Measurements from ENCODE around the gene TMA7. TPM values are rescaled to one million over a fixed set of nuclear protein-coding genes. Genes with fewer than 3 reads are reported as not detected.

Gene TMA7
- total RNA-seq, 2 experiments from 2014 or later, result 250 to 313 TPM

GRCh38 chr3:48492461-48493202 lies 52.6 kb downstream of the TMA7 start:
- Histone ChIP-seq H3K79me2 (ENCODE audit: insufficient read depth, low read depth, low read length) (no peaks in the 10 kb centered on the region), H3K36me3 (ENCODE audit: insufficient read depth, low read length) (no peaks in the 10 kb centered on the region), H3K27ac (ENCODE audit: low read depth, low read length, poor library complexity, severe bottlenecking) (peak overlapping the region; percentile 52), H4K20me1 (ENCODE audit: insufficient read depth, low read length) (no peaks in the 10 kb centered on the region), H2AFZ (ENCODE audit: low read length) (peak overlapping the region; percentile 98), H3K4me3 (ENCODE audit: low read depth, low read length, poor library complexity, severe bottlenecking) (peak overlapping the region; percentile 27), H3K4me1 (ENCODE audit: insufficient read depth, low read length, poor library complexity, severe bottlenecking) (peaks cover 16% of the 10 kb centered on the region), H3K4me2 (ENCODE audit: low read length) (peak overlapping the region; percentile 55), H3K9me3 (ENCODE audit: low read length) (no peaks in the 10 kb centered on the region), H3K9me2 (ENCODE audit: insufficient read depth, low read length) (no peaks in the 10 kb centered on the region)
- no peak for TF ChIP-seq EZH2phosphoT487 (IDR thresholded peaks at IDR 0.05; ENCODE audit: borderline replicate concordance, low read depth, low read length)
- no peak for TF ChIP-seq CTCF (conservative IDR thresholded peaks at IDR 0.05; ENCODE audit: low read length)
- CTCF ChIA-PET (ENCODE audit: unreplicated experiment), result no interaction called here
- POLR2A ChIA-PET, result interaction anchor here (0.6 to 1.0 kb wide), 2 partner anchors 10 to 20 kb away, joined by 3 read pairs; no protein-coding TSS in a partner anchor
- DNase-seq (ENCODE audit: low spot score), result peak; percentile 77
- intact Hi-C loops (cut with micrococcal nuclease; ENCODE audit: unreplicated experiment), result loop anchor here (1.0 kb wide), 1 partner anchor 19 kb away; no protein-coding TSS in a partner anchor
- no TSS peak for BruUV-seq (replicated peaks)

- ChIA-PET POLR2A (interaction anchor here (0.7 kb wide), 1 partner anchor 230 kb away, joined by 3 read pairs; no protein-coding TSS in a partner anchor), CTCF (ENCODE audit: unreplicated experiment) (no interaction called here)
- Histone ChIP-seq H3K36me3 (ENCODE audit: insufficient read depth, low read length) (no peaks in the 10 kb centered on the region), H3K4me3 (ENCODE audit: low read depth, low read length, poor library complexity, severe bottlenecking) (no peak overlapping the region), H3K4me1 (ENCODE audit: insufficient read depth, low read length, poor library complexity, severe bottlenecking) (peaks cover 16% of the 10 kb centered on the region), H3K4me2 (ENCODE audit: low read length) (peak overlapping the region; percentile 55), H4K20me1 (ENCODE audit: insufficient read depth, low read length) (no peaks in the 10 kb centered on the region), H2AFZ (ENCODE audit: low read length) (peak overlapping the region; percentile 98), H3K79me2 (ENCODE audit: insufficient read depth, low read depth, low read length) (no peaks in the 10 kb centered on the region), H3K9me2 (ENCODE audit: insufficient read depth, low read length) (no peaks in the 10 kb centered on the region), H3K27ac (ENCODE audit: low read depth, low read length, poor library complexity, severe bottlenecking) (peak overlapping the region; percentile 52), H3K9me3 (ENCODE audit: low read length) (no peaks in the 10 kb centered on the region)
- TF ChIP-seq EZH2phosphoT487 (IDR thresholded peaks at IDR 0.05; ENCODE audit: borderline replicate concordance, low read depth, low read length), result no peak
- no peak for TF ChIP-seq CTCF (conservative IDR thresholded peaks at IDR 0.05; ENCODE audit: low read length)
- no TSS peak for BruUV-seq (replicated peaks)
- intact Hi-C loops (cut with micrococcal nuclease; ENCODE audit: unreplicated experiment), result no loop called here
- DNase-seq (ENCODE audit: low spot score), result no peak
Measured at GRCh38 chr3:48493203-48493501, 53.1 kb downstream of the TMA7 start.

Other genes with a start within 250 kb of the TMA7 start
- 18.2 and 34.6 TPM in 2 replicates for gene CAMP, start 216.8 kb upstream of the TMA7 start, total RNA-seq (2014; rRNA removed; shearing (Covaris generic))
- 33.6 and 56.8 TPM in 2 replicates for gene CAMP, start 216.8 kb upstream of the TMA7 start, total RNA-seq (2022)
- gene ZNF589, start 199.2 kb upstream of the TMA7 start, total RNA-seq (2014; rRNA removed; shearing (Covaris generic)), result 61.4 and 62.4 TPM in 2 replicates
- 82.0 and 83.5 TPM in 2 replicates for gene ZNF589, start 199.2 kb upstream of the TMA7 start, total RNA-seq (2022)
- gene NME6, start 138.9 kb upstream of the TMA7 start, total RNA-seq (2014; rRNA removed; shearing (Covaris generic)), result 29.0 and 35.2 TPM in 2 replicates
- gene NME6, start 138.9 kb upstream of the TMA7 start, total RNA-seq (2022), result 33.1 and 33.5 TPM in 2 replicates
- gene SPINK8, start 106.6 kb upstream of the TMA7 start, total RNA-seq (2014; rRNA removed; shearing (Covaris generic)), result not detected in 2 replicates
- gene SPINK8, start 106.6 kb upstream of the TMA7 start, total RNA-seq (2022), result not detected in 2 replicates
- 0.28 and 0.50 TPM in 2 replicates for gene FBXW12, start 68.0 kb upstream of the TMA7 start, total RNA-seq (2014; rRNA removed; shearing (Covaris generic))
- gene FBXW12, start 68.0 kb upstream of the TMA7 start, total RNA-seq (2022), result 0.37 and 0.44 TPM in 2 replicates
- 4.4 and 14.9 TPM in 2 replicates for gene PLXNB1, start 10.2 kb upstream of the TMA7 start, total RNA-seq (2014; rRNA removed; shearing (Covaris generic))
- gene PLXNB1, start 10.2 kb upstream of the TMA7 start, total RNA-seq (2022), result 6.4 and 7.7 TPM in 2 replicates
- 22.0 and 23.0 TPM in 2 replicates for gene CCDC51, start 138 bp upstream of the TMA7 start, total RNA-seq (2014; rRNA removed; shearing (Covaris generic))
- gene CCDC51, start 138 bp upstream of the TMA7 start, total RNA-seq (2022), result 21.2 and 24.9 TPM in 2 replicates
- 16.3 and 16.8 TPM in 2 replicates for gene ATRIP, start 6.5 kb downstream of the TMA7 start, total RNA-seq (2014; rRNA removed; shearing (Covaris generic))
- gene ATRIP, start 6.5 kb downstream of the TMA7 start, total RNA-seq (2022), result 20.3 and 24.5 TPM in 2 replicates
- gene SHISA5, start 63.9 kb downstream of the TMA7 start, total RNA-seq (2014; rRNA removed; shearing (Covaris generic)), result 80.5 and 102 TPM in 2 replicates
- 97.1 and 97.3 TPM in 2 replicates for gene SHISA5, start 63.9 kb downstream of the TMA7 start, total RNA-seq (2022)
- gene PFKFB4, start 116.5 kb downstream of the TMA7 start, total RNA-seq (2014; rRNA removed; shearing (Covaris generic)), result 3.8 and 5.0 TPM in 2 replicates
- 10.8 and 29.0 TPM in 2 replicates for gene PFKFB4, start 116.5 kb downstream of the TMA7 start, total RNA-seq (2022)
- gene UCN2, start 123.5 kb downstream of the TMA7 start, total RNA-seq (2014; rRNA removed; shearing (Covaris generic)), result 0.16 TPM in 1 of 2 replicates, not detected in the other
- not detected in 2 replicates for gene UCN2, start 123.5 kb downstream of the TMA7 start, total RNA-seq (2022)
- 4.1 and 7.9 TPM in 2 replicates for gene COL7A1, start 155.1 kb downstream of the TMA7 start, total RNA-seq (2014; rRNA removed; shearing (Covaris generic))
- 7.0 and 10.8 TPM in 2 replicates for gene COL7A1, start 155.1 kb downstream of the TMA7 start, total RNA-seq (2022)
- 125 and 168 TPM in 2 replicates for gene UQCRC1, start 169.4 kb downstream of the TMA7 start, total RNA-seq (2014; rRNA removed; shearing (Covaris generic))
- gene UQCRC1, start 169.4 kb downstream of the TMA7 start, total RNA-seq (2022), result 159 and 194 TPM in 2 replicates
- not detected in 2 replicates for gene TMEM89, start 181.5 kb downstream of the TMA7 start, total RNA-seq (2014; rRNA removed; shearing (Covaris generic))
- gene TMEM89, start 181.5 kb downstream of the TMA7 start, total RNA-seq (2022), result 1.6 TPM in 1 of 2 replicates, not detected in the other
- 28.4 and 42.1 TPM in 2 replicates for gene SLC26A6, start 195.2 kb downstream of the TMA7 start, total RNA-seq (2014; rRNA removed; shearing (Covaris generic))
- 37.2 and 47.3 TPM in 2 replicates for gene SLC26A6, start 195.2 kb downstream of the TMA7 start, total RNA-seq (2022)
- gene CELSR3, start 222.6 kb downstream of the TMA7 start, total RNA-seq (2014; rRNA removed; shearing (Covaris generic)), result 2.3 and 3.0 TPM in 2 replicates
- gene CELSR3, start 222.6 kb downstream of the TMA7 start, total RNA-seq (2022), result 8.4 and 9.1 TPM in 2 replicates
- gene NCKIPSD, start 245.7 kb downstream of the TMA7 start, total RNA-seq (2014; rRNA removed; shearing (Covaris generic)), result 34.8 and 42.1 TPM in 2 replicates
- 33.9 and 39.9 TPM in 2 replicates for gene NCKIPSD, start 245.7 kb downstream of the TMA7 start, total RNA-seq (2022)